Tongue (tissue), 1 donor: ENCODE data around the gene PIK3C2A. TPM values are rescaled to one million over a fixed set of nuclear protein-coding genes. Genes with fewer than 3 reads are reported as not detected.

Source experiments
- total RNA-seq: library from RNA; depleted of rRNA; stranded (reverse); fragments of >200 nt; gene quantifications from one replicate; pipeline ENCODE4 v1.2.3, GENCODE V29; 2014

The PIK3C2A gene
- total RNA-seq, 1 donor from 2014 or later = 60.8 TPM

Other genes starting within 250 kb of the PIK3C2A start
- 15.6 TPM for gene PLEKHA7, start 193.6 kb downstream of the PIK3C2A start, total RNA-seq
- gene RPS13, start 130.3 kb downstream of the PIK3C2A start, total RNA-seq = 1,283 TPM
- 54.2 TPM for gene NUCB2, start 68.8 kb upstream of the PIK3C2A start, total RNA-seq
- gene NCR3LG1, start 143.8 kb upstream of the PIK3C2A start, total RNA-seq = 1.0 TPM
- gene KCNJ11, start 180.7 kb upstream of the PIK3C2A start, total RNA-seq = 28.6 TPM